PC-3 (cell line): ENCODE measurements around the gene VSTM2B.

Source experiments
- CTCF ChIP-seq: fragments of 300-600 bp; sonication (generic); conservative IDR thresholded peaks from 2 replicates; pipeline ENCODE4 v1.5.1; 2017; ENCODE audit warnings: antibody characterized with exemption, low read depth, mild to moderate bottlenecking, low read length
- EZH2 ChIP-seq: fragments of 300-600 bp; sonication (generic); IDR thresholded peaks from one replicate; pipeline ENCODE4 v1.6.1; 2017; ENCODE audit warnings: antibody characterized with exemption, mild to moderate bottlenecking, low read length; ENCODE audit not compliant: unreplicated experiment
- EZH2phosphoT487 ChIP-seq: fragments of 300-600 bp; sonication (generic); IDR thresholded peaks from 2 replicates; pipeline ENCODE4 v1.6.1; 2018; ENCODE audit warnings: mild to moderate bottlenecking, antibody characterized with exemption, low read length, borderline replicate concordance

GRCh38 chr19:29564574-29565005 lies 38.8 kb downstream of the VSTM2B start:
- TF ChIP-seq CTCF: no peak
- TF ChIP-seq EZH2: no peak
- TF ChIP-seq EZH2phosphoT487: no peak
